HG02678 (cell line): ENCODE results near the gene AZGP1.
"Not testable (repeated sequence)": the region's sequence is repeated elsewhere in the genome, so short reads cannot be mapped to it uniquely, and the experiment has no call there.

Experiments
- ATAC-seq: cut with Tn5 transposase; IDR thresholded peaks from one replicate; pipeline ENCODE4 v1.9.1; 2021; ENCODE audit warnings: mild to moderate bottlenecking, moderate library complexity; ENCODE audit not compliant: unreplicated experiment

Gene AZGP1

DNA sequence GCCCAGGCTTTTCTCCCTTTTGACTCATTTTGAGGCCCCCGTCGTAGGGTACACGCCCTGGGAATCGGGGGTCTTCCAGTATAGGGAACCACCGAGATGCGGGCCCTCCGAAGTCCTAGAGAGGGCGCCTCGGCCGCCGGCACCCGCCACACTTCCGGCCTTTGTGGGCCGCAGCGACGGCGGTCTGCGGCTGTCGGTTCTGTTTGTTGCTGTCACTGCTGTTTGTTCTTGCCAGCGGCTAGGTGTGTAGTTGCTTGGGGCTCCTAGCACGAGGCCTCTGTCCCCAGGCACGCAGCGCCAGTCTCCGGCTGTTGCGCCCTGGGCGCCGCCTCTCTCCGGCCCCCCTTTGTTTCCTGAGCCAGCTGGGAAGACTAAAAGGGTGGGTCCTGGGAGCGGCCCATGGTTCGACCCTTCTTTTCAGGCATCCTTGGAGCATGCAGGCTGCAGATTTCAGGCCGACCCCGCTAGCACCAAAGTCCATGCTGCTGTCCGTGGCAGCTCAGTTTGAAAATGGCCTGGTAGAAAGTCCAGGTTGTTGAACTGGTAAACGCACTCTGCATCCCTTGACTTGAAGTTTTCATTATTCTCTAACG, 21.8 kb upstream of the AZGP1 start:
- peak; percentile 45 for ATAC-seq

GRCh38 chr7:99996755-99997544, 21.1 kb upstream of the AZGP1 start:
- no peak for ATAC-seq

- no peak for ATAC-seq
These were observed 19.0 kb upstream of the AZGP1 start for GRCh38 chr7:99994819-99995218.

DNA sequence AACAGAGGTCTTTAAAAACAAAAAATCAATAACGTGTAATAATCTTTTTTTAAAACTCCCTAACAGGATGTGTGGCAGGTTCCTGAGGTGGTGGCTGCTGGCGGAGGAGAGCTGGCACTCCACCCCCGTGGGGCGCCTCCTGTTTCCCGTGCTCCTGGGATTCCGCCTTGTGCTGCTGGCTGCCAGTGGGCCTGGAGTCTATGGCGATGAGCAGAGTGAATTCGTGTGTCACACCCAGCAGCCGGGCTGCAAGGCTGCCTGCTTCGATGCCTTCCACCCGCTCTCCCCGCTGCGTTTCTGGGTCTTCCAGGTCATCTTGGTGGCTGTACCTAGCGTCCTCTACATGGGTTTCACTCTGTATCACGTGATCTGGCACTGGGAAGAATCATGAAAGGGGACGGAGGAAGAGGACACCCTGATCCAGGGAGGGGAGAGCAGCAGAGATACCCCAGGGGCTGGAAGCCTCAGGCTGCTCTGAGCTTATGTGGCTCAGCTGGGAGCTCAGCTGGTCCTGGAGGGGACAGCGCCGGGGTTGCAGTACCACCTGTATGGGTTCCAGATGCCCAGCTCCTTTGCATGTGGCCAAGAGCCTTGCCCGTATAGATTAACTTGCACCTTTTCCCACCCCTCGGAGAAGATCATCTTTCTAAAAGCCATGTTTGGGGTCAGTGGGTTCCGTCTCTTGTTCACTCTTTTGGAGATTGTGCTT, 16.7 kb upstream of the AZGP1 start:
- no peak for ATAC-seq

DNA sequence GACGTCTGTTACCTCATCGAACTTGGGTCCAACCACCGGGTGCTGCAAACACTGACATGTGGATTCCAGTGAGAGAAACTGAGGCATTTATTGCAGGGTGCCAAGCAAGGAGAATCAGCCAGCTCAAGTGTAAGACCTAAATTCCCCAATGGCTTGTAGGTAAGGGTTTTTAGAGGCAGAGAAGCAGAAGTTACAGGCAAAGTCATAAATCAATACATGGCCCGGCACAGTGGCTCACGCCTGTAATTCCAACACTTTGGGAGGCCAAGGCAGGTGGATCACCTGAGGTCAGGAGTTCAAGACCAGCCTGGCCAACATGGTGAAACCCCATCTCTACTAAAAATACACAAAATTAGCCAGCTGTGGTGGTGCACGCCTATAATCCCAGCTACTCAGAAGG, 15.7 kb upstream of the AZGP1 start:
- ATAC-seq, result not testable (repeated sequence)

DNA sequence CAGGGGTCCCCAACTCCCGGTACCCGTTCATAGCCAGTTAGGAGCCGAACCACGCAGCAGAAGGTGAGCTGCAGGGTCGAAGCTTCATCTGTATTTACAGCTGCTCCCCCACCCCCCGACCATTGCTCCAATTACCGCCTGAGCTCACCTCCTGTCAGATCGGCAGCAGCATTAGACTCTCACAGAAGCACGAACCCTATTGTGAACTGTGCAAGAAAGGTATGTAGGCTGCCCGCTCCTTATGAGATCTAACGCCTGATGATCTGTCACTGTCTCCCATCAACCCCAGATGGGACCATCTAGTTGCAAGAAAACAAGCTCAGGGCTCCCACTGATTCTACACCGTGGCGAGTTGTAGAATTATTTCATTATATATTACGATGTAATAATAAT, 14.6 kb upstream of the AZGP1 start:
- ATAC-seq, result no peak

DNA sequence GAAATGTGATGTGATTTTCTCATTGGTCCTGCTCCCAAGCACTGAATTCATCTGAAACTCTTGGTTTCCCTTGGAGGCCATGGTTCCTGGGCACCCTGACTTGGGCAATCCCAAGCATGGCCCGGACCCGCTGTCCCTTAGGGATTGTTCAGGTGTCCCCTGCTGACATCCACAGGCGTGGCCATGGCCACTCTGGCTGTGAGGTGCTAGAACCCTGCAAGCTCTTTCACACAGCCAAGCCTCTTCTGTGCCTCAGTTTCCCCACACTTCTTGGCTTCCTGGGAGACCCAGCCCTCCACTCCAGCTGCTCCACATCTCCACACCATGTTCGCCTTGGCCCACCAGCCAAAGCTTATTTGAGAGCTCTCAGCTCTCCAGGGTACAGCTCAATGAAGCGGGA, 12.0 kb upstream of the AZGP1 start:
- no peak for ATAC-seq

- ATAC-seq, result not testable (repeated sequence)
These were observed 11.5 kb upstream of the AZGP1 start for GRCh38 chr7:99987306-99987705.

- ATAC-seq, result no peak
These were observed 8.8 kb upstream of the AZGP1 start for GRCh38 chr7:99984593-99984992.

DNA sequence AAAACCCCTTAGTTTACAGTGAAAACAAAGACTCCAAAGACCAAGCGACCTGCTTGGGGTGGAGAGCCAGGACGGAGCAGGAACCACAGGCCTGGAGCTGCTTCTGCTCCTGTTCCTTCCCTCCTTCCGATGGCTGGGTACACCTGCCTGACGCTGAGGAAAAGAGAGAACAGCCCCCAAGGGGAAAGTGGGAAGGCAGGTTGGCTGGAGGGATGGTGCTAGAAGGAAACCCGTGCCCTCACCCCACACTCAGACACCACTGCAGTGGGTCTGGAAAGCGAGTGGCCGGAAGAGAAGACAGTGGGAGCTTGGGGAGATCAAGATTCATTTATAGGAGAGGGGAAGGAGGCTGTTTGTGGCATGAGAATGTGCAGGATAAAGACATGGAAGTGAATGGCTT, 5.2 kb upstream of the AZGP1 start:
- not testable (repeated sequence) for ATAC-seq

- peak; percentile 77 for ATAC-seq
These were observed 4.6 kb upstream of the AZGP1 start for GRCh38 chr7:99980448-99980872.

GRCh38 chr7:99979814-99980225, 4.0 kb upstream of the AZGP1 start:
- not testable (repeated sequence) for ATAC-seq

GRCh38 chr7:99976626-99977025, 795 bp upstream of the AZGP1 start:
- no peak for ATAC-seq

GRCh38 chr7:99974681-99975080, 1.1 kb downstream of the AZGP1 start:
- no peak for ATAC-seq

- ATAC-seq, result not testable (repeated sequence)
These were observed 2.0 kb downstream of the AZGP1 start for GRCh38 chr7:99973817-99974216.

DNA sequence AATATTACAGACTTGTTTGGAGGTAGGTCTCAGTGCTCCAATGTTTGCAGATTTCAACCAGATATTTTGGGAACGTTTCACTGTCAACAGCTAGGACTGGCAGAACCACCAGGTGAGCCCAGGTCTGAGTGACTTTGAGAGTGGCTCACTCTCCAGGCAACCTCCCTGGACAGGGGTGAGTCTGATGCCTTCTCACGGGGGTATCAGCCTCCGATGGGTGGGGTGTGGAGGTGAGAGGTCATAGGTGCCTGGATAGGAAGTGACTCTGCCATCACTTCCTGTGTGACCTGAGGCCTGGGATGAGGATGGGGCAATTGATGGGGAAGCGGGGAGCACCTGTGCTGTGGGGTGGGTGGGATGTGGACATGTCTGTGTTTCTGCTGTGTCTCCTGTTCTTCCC, 4.6 kb downstream of the AZGP1 start:
- no peak for ATAC-seq

DNA sequence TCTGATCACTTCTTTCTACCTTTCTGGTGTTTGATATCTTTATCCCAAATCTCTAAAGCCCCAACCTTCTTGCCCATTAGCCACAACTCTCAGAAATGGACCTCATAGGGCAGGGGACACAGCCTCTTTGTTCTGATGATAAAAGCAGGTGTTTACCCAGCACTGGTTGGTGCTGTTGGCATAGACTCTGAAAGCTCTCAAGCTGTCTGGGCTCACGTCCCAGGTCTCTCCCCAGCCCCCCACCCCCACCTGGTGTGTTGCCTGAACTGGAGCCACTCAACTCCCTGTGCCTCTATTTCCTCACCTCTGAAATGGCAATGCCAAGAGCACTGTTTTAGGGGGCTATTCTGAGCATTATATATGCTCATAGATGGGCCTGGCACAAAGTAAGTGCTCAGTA, 6.0 kb downstream of the AZGP1 start:
- ATAC-seq, result not testable (repeated sequence)

- no peak for ATAC-seq
These were observed 6.5 kb downstream of the AZGP1 start for GRCh38 chr7:99969298-99969697.

GRCh38 chr7:99958564-99959227, 17.1 kb downstream of the AZGP1 start:
- ATAC-seq, result no peak

GRCh38 chr7:99955247-99955646, 20.6 kb downstream of the AZGP1 start:
- ATAC-seq, result no peak

GRCh38 chr7:99954643-99955042, 21.2 kb downstream of the AZGP1 start:
- not testable (repeated sequence) for ATAC-seq
